ENCODE results near the gene SOX6. TPM values are rescaled to one million over a fixed set of nuclear protein-coding genes. Genes with fewer than 3 reads are reported as not detected.
A peak's percentile ranks its signal among the peaks of the same experiment; 100 is the strongest.

Gene SOX6
- total and polyA plus RNA-seq, 12 donors: 0.80 to 43.0 (median 21.2) TPM

DNA sequence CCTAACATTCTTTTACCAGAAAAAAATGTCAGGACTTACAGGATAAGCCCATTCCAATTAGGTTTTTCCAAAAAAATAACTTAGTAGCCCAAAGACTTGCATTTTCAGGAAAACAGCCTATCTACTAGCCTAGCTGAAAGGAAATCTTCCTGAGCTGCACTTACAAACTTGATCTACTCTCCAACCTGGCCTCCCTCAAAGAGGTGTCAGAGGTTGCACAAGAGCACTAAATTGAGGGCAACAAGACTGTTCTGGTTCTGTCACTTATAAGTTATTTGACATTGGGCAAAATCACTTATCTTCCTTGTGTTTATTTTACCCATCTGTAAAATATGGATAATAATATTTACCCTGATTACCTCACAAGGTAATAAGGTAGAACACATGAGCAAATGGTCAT is 7.9 kb upstream of the SOX6 start:
- Histone ChIP-seq H3K27ac (peak overlapping the region in 1 of 10 donors; percentile 24), H3K9me3 (no peaks in the 10 kb centered on the region), H3K27me3 (no peaks in the 10 kb centered on the region), H3K4me3 (no peak overlapping the region), H3K4me1 (peaks cover 0 to 35% (median 24%) of the 10 kb centered on the region in 9 donors), H3K36me3 (no peaks in the 10 kb centered on the region)
- no peak for DNase-seq
- intact Hi-C loops (cut with DNase I): no loop called here
- no peak for ATAC-seq
- TF ChIP-seq, protein P1, sequence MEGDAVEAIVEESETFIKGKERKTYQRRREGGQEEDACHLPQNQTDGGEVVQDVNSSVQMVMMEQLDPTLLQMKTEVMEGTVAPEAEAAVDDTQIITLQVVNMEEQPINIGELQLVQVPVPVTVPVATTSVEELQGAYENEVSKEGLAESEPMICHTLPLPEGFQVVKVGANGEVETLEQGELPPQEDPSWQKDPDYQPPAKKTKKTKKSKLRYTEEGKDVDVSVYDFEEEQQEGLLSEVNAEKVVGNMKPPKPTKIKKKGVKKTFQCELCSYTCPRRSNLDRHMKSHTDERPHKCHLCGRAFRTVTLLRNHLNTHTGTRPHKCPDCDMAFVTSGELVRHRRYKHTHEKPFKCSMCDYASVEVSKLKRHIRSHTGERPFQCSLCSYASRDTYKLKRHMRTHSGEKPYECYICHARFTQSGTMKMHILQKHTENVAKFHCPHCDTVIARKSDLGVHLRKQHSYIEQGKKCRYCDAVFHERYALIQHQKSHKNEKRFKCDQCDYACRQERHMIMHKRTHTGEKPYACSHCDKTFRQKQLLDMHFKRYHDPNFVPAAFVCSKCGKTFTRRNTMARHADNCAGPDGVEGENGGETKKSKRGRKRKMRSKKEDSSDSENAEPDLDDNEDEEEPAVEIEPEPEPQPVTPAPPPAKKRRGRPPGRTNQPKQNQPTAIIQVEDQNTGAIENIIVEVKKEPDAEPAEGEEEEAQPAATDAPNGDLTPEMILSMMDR (IDR thresholded peaks at IDR 0.05): no peak

- no peak for DNase-seq
- H3K27me3 ChIP-seq: no peaks in the 10 kb centered on the region
- TF ChIP-seq, protein P1 (IDR thresholded peaks at IDR 0.05): no peak
- peaks cover 0 to 40% (median 26%) of the 10 kb centered on the region in 9 donors for H3K4me1 ChIP-seq
- H3K27ac ChIP-seq: peak overlapping the region in 1 of 10 donors; percentile 24
- H3K9me3 ChIP-seq: no peaks in the 10 kb centered on the region
- intact Hi-C loops (cut with DNase I): no loop called here
- no peaks in the 10 kb centered on the region for H3K36me3 ChIP-seq
- H3K4me3 ChIP-seq: no peak overlapping the region
- no peak for ATAC-seq
- 64% methylated on average over 3 of the region's 3 CpGs for WGBS, 2 donors
Observed at GRCh38 chr11:16363706-16364105, 7.4 kb upstream of the SOX6 start.

DNA sequence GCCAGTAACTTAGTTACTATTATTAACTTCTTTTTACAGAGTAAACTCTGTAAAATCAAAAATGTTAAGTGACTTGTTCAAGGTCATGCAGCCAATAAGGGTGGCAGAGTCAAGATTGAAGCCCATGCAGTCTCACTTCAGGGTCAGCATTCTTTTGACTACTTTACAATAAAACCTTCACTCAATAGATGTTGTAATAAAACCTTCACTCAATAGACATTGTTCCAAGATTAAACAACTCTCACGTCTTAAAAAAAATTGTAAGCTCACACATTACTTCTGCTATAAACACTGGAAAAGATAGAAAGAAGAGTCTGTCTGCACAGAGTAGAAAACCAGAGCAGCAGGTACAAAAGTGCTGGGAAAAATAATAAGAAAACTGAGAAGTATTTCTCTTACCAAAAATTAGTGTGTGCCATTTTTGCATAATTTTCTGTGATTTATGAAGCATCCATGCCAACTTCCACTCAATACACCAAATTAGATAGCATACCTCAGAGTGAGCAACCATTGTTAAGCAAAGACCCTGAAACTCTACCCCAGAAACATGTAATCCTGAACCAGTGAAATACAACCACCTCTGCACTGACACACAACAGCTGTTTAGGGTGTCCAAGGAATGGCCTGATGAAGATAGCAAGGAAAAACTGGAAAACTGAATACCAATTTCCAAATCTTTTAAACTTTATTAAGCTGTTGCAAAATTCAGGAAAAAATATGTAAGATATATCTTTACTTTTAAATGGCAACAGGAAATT is 4.9 kb upstream of the SOX6 start:
- Histone ChIP-seq H3K9me3 (no peaks in the 10 kb centered on the region), H3K36me3 (no peaks in the 10 kb centered on the region), H3K27me3 (no peaks in the 10 kb centered on the region), H3K4me3 (no peak overlapping the region), H3K27ac (no peak overlapping the region), H3K4me1 (peaks cover 0 to 62% (median 42%) of the 10 kb centered on the region in 9 donors)
- DNase-seq (no peak), ATAC-seq (no peak)
- TF ChIP-seq, protein P1 (IDR thresholded peaks at IDR 0.05): no peak
- WGBS, 2 donors: 86 to 92% methylated on average over 1 of the region's 1 CpG
- intact Hi-C loops (cut with DNase I): no loop called here

- no peak overlapping the region for H3K4me3 ChIP-seq
- H3K36me3 ChIP-seq: no peaks in the 10 kb centered on the region
- no peak overlapping the region for H3K27ac ChIP-seq
- ATAC-seq: no peak
- no peak for DNase-seq
- WGBS, 2 donors: 63 to 69% methylated on average over 4 of the region's 4 CpGs
- intact Hi-C loops (cut with DNase I): loop anchor here in 4 of 10 donors (5.0 to 10.0 kb wide), 2 partner anchors 167 to 245 kb away; no protein-coding TSS in a partner anchor
- H3K4me1 ChIP-seq: peaks cover 0 to 61% (median 44%) of the 10 kb centered on the region in 9 donors
- no peaks in the 10 kb centered on the region for H3K9me3 ChIP-seq
- TF ChIP-seq, protein P1 (IDR thresholded peaks at IDR 0.05): no peak
- no peaks in the 10 kb centered on the region for H3K27me3 ChIP-seq
Observed at GRCh38 chr11:16359369-16359768, 3.0 kb upstream of the SOX6 start.
